ENCODE data around the gene SSBP1.

SSBP1 gene

GRCh38 chr7:141715794-141716689 lies 22.1 kb upstream of the SSBP1 start:
- Histone ChIP-seq H3K27ac (no peak overlapping the region), H3K27me3 (ENCODE audit: insufficient read depth, low read depth, severe bottlenecking) (peaks cover 4% of the 10 kb centered on the region), H3K9me3 (ENCODE audit: severe bottlenecking) (no peaks in the 10 kb centered on the region), H3K36me3 (no peaks in the 10 kb centered on the region), H3K4me3 (ENCODE audit: low read depth, low read length) (no peak overlapping the region)
- DNase-seq: no peak
- no peak for TF ChIP-seq CTCF (IDR thresholded peaks at IDR 0.05; ENCODE audit: low read depth, low read length)

- TF ChIP-seq CTCF (IDR thresholded peaks at IDR 0.05; ENCODE audit: low read depth, low read length): no peak
- no peak for DNase-seq
- Histone ChIP-seq H3K4me3 (ENCODE audit: low read depth, low read length) (no peak overlapping the region), H3K36me3 (no peaks in the 10 kb centered on the region), H3K27me3 (ENCODE audit: insufficient read depth, low read depth, severe bottlenecking) (peaks cover 4% of the 10 kb centered on the region), H3K27ac (no peak overlapping the region), H3K9me3 (ENCODE audit: severe bottlenecking) (no peaks in the 10 kb centered on the region)
Measured at GRCh38 chr7:141717450-141717849, 20.7 kb upstream of the SSBP1 start.

- no peak overlapping the region for H3K4me3 ChIP-seq (ENCODE audit: low read depth, low read length)
Measured at GRCh38 chr7:141722529-141722928, 15.6 kb upstream of the SSBP1 start.

GRCh38 chr7:141729020-141729419 lies 9.1 kb upstream of the SSBP1 start:
- TF ChIP-seq CTCF (IDR thresholded peaks at IDR 0.05; ENCODE audit: low read depth, low read length): no peak
- Histone ChIP-seq H3K4me3 (ENCODE audit: low read depth, low read length) (no peak overlapping the region), H3K27me3 (ENCODE audit: insufficient read depth, low read depth, severe bottlenecking) (peaks cover 3% of the 10 kb centered on the region), H3K27ac (no peak overlapping the region), H3K36me3 (no peaks in the 10 kb centered on the region), H3K9me3 (ENCODE audit: severe bottlenecking) (no peaks in the 10 kb centered on the region)
- no peak for DNase-seq

More at GRCh38 chr7:141722529-141722928, 15.6 kb upstream of the SSBP1 start:
- no peak for DNase-seq
- H3K9me3 ChIP-seq (ENCODE audit: severe bottlenecking): no peaks in the 10 kb centered on the region
- H3K27me3 ChIP-seq (ENCODE audit: insufficient read depth, low read depth, severe bottlenecking): no peaks in the 10 kb centered on the region
- TF ChIP-seq CTCF (IDR thresholded peaks at IDR 0.05; ENCODE audit: low read depth, low read length): no peak
- H3K36me3 ChIP-seq: no peaks in the 10 kb centered on the region
- H3K27ac ChIP-seq: no peak overlapping the region

- Histone ChIP-seq H3K27ac (no peak overlapping the region), H3K27me3 (ENCODE audit: insufficient read depth, low read depth, severe bottlenecking) (peaks cover 3% of the 10 kb centered on the region), H3K36me3 (no peaks in the 10 kb centered on the region), H3K4me3 (ENCODE audit: low read depth, low read length) (no peak overlapping the region), H3K9me3 (ENCODE audit: severe bottlenecking) (no peaks in the 10 kb centered on the region)
- no peak for TF ChIP-seq CTCF (IDR thresholded peaks at IDR 0.05; ENCODE audit: low read depth, low read length)
- no peak for DNase-seq
Measured at GRCh38 chr7:141731476-141732149, 6.5 kb upstream of the SSBP1 start.

Measured in WERI-Rb-1 (cell line).